NCI-H510A treated with DMSO at 0.1 percent for 48 hours (cell line): ENCODE data around the gene LURAP1L.

ENCODE experiments used
- DNase-seq: peaks from one replicate; lab custom pipeline; 2025; lab: John Stamatoyannopoulos, UW

Gene LURAP1L

GRCh38 chr9:12776513-12777055, 1.8 kb downstream of the LURAP1L start:
- DNase-seq, result peak; percentile 93

- peak; percentile 24 for DNase-seq
Measured at GRCh38 chr9:12777121-12778022, 2.6 kb downstream of the LURAP1L start.

GRCh38 chr9:12778389-12778788, 3.6 kb downstream of the LURAP1L start:
- no peak for DNase-seq

GRCh38 chr9:12781226-12781733, 6.5 kb downstream of the LURAP1L start:
- no peak for DNase-seq

GRCh38 chr9:12783767-12784460, 9.1 kb downstream of the LURAP1L start:
- DNase-seq, result peak; percentile 89

GRCh38 chr9:12784461-12785259, 9.8 kb downstream of the LURAP1L start:
- peak; percentile 87 for DNase-seq

- no peak for DNase-seq
Measured at GRCh38 chr9:12785260-12785770, 10.5 kb downstream of the LURAP1L start.

- no peak for DNase-seq
Measured at GRCh38 chr9:12785941-12786340, 11.1 kb downstream of the LURAP1L start.

- no peak for DNase-seq
Measured at GRCh38 chr9:12790001-12790400, 15.2 kb downstream of the LURAP1L start.

- DNase-seq, result no peak
Measured at GRCh38 chr9:12790883-12791282, 16.1 kb downstream of the LURAP1L start.

GRCh38 chr9:12794101-12794799, 19.4 kb downstream of the LURAP1L start:
- DNase-seq, result no peak

GRCh38 chr9:12796601-12797000, 21.8 kb downstream of the LURAP1L start:
- no peak for DNase-seq

- DNase-seq, result no peak
Measured at GRCh38 chr9:12797037-12797436, 22.2 kb downstream of the LURAP1L start.

- DNase-seq, result no peak
Measured at GRCh38 chr9:12798066-12798770, 23.4 kb downstream of the LURAP1L start.

- DNase-seq, result no peak
Measured at GRCh38 chr9:12801187-12801586, 26.4 kb downstream of the LURAP1L start.

- DNase-seq, result no peak
Measured at GRCh38 chr9:12801663-12802062, 26.8 kb downstream of the LURAP1L start.

- no peak for DNase-seq
Measured at GRCh38 chr9:12802093-12802492, 27.3 kb downstream of the LURAP1L start.

GRCh38 chr9:12808569-12808968, 33.7 kb downstream of the LURAP1L start:
- DNase-seq, result no peak

GRCh38 chr9:12809720-12810119, 34.9 kb downstream of the LURAP1L start:
- DNase-seq, result no peak

GRCh38 chr9:12811935-12812334, 37.1 kb downstream of the LURAP1L start:
- no peak for DNase-seq
